Lower lobe of right lung (tissue), 2 donors: ENCODE data around the gene CBX1. TPM values are rescaled to one million over a fixed set of nuclear protein-coding genes. Genes with fewer than 3 reads are reported as not detected.
A peak's percentile ranks its signal among the peaks of the same experiment; 100 is the strongest.
"Not testable (repeated sequence)": the region's sequence is repeated elsewhere in the genome, so short reads cannot be mapped to it uniquely, and the experiment has no call there.

ENCODE experiments used
- ATAC-seq, 2 donors: fragments of 200-7000 bp; cut with Tn5 transposase; one replicate each; pipeline ENCODE4 v1.9.1; 2020 to 2022; ENCODE audit warnings: mild to moderate bottlenecking in 2 of 2, moderate library complexity in 2 of 2
- DNase-seq: peaks from one replicate; pipeline ENCODE4 v3.0.0-alpha.2; 2020
- H3K27ac ChIP-seq: fragments of 200-600 bp; one replicate; pipeline ENCODE4 v1.8.0; 2022
- H3K27me3 ChIP-seq: fragments of 200-600 bp; one replicate; pipeline ENCODE4 v1.8.0; 2022; ENCODE audit warnings: low read depth
- H3K36me3 ChIP-seq: fragments of 200-600 bp; one replicate; pipeline ENCODE4 v1.8.0; 2022; ENCODE audit warnings: mild to moderate bottlenecking
- H3K4me1 ChIP-seq: fragments of 200-600 bp; one replicate; pipeline ENCODE4 v1.8.0; 2022
- H3K4me3 ChIP-seq: fragments of 200-600 bp; one replicate; pipeline ENCODE4 v1.8.0; 2022; ENCODE audit warnings: mild to moderate bottlenecking
- H3K9me3 ChIP-seq: fragments of 200-600 bp; one replicate; pipeline ENCODE4 v1.8.0; 2022
- CTCF ChIP-seq: fragments of 200-600 bp; IDR thresholded peaks from one replicate; pipeline ENCODE4 v1.8.0; 2022; ENCODE audit warnings: antibody characterized with exemption, mild to moderate bottlenecking
- intact Hi-C: fragments of 100-400 bp; cut with DNase I; formaldehyde crosslinking; loops from one replicate; pipeline ENCODE4 v1.11.0; 2022
- total RNA-seq: library from RNA; stranded (reverse); fragmentation: NEBNext Ultra II Directional; extraction: Animal tissue kit (Norgen Biotek cat#: 25700); gene quantifications from one replicate; pipeline ENCODE4 v1.2.1, GENCODE V29; 2021
- donor health status: DM: no; HTN: yes; CAD: no; lungs with severe emphysema.

The CBX1 gene
- total RNA-seq, 1 donor from 2014 or later, result 30.7 TPM

- intact Hi-C loops, result no loop called here
- TF ChIP-seq CTCF, result peak; percentile 9
- Histone ChIP-seq H3K9me3 (no peaks in the 10 kb centered on the region), H3K27me3 (no peaks in the 10 kb centered on the region), H3K27ac (no peak overlapping the region), H3K36me3 (peaks cover 93% of the 10 kb centered on the region), H3K4me3 (no peak overlapping the region), H3K4me1 (peaks cover 5% of the 10 kb centered on the region)
- no peak for DNase-seq
- ATAC-seq, result no peak
Measured at GRCh38 chr17:48068491-48068961, 32.8 kb downstream of the CBX1 start.

- intact Hi-C loops, ATAC-seq: not testable (repeated sequence)
- peaks cover 93% of the 10 kb centered on the region for H3K36me3 ChIP-seq
Measured at GRCh38 chr17:48067808-48068207, 33.5 kb downstream of the CBX1 start.

GRCh38 chr17:48067245-48067644 is 34.0 kb downstream of the CBX1 start:
- Histone ChIP-seq H3K27me3 (no peaks in the 10 kb centered on the region), H3K4me1 (peaks cover 5% of the 10 kb centered on the region), H3K36me3 (peaks cover 96% of the 10 kb centered on the region), H3K9me3 (no peaks in the 10 kb centered on the region), H3K4me3 (no peak overlapping the region), H3K27ac (no peak overlapping the region)
- ATAC-seq, result no peak
- intact Hi-C loops, result no loop called here
- no peak for TF ChIP-seq CTCF
- no peak for DNase-seq

More at GRCh38 chr17:48067808-48068207, 33.5 kb downstream of the CBX1 start:
- H3K4me1 ChIP-seq, H3K27ac ChIP-seq, H3K4me3 ChIP-seq, H3K9me3 ChIP-seq, DNase-seq, H3K27me3 ChIP-seq: not testable (repeated sequence)

- intact Hi-C loops, result no loop called here
- Histone ChIP-seq H3K27ac (no peak overlapping the region), H3K9me3 (no peaks in the 10 kb centered on the region), H3K27me3 (no peaks in the 10 kb centered on the region), H3K4me3 (no peak overlapping the region), H3K4me1 (peaks cover 5% of the 10 kb centered on the region), H3K36me3 (peaks cover 96% of the 10 kb centered on the region)
- no peak for ATAC-seq
- DNase-seq, result no peak
- no peak for TF ChIP-seq CTCF
Measured at GRCh38 chr17:48066656-48067055, 34.6 kb downstream of the CBX1 start.

GRCh38 chr17:48066192-48066591 is 35.1 kb downstream of the CBX1 start:
- intact Hi-C loops, result no loop called here
- no peak for TF ChIP-seq CTCF
- ATAC-seq (no peak), DNase-seq (no peak)
- Histone ChIP-seq H3K27ac (no peak overlapping the region), H3K4me1 (peaks cover 5% of the 10 kb centered on the region), H3K4me3 (no peak overlapping the region), H3K27me3 (no peaks in the 10 kb centered on the region), H3K36me3 (peaks cover 96% of the 10 kb centered on the region), H3K9me3 (no peaks in the 10 kb centered on the region)

GRCh38 chr17:48064638-48065037 is 36.6 kb downstream of the CBX1 start:
- Histone ChIP-seq H3K9me3 (no peaks in the 10 kb centered on the region), H3K36me3 (peaks cover 96% of the 10 kb centered on the region), H3K27me3 (no peaks in the 10 kb centered on the region), H3K27ac (no peak overlapping the region), H3K4me3 (no peak overlapping the region), H3K4me1 (peaks cover 5% of the 10 kb centered on the region)
- no peak for TF ChIP-seq CTCF
- intact Hi-C loops, result no loop called here
- ATAC-seq, result no peak
- DNase-seq, result no peak
